Astrocyte of the cerebellum (primary cell): Measurements from ENCODE around the gene ABHD6.
"Not testable (repeated sequence)": the region's sequence is repeated elsewhere in the genome, so short reads cannot be mapped to it uniquely, and the experiment has no call there.

Source experiments
- DNase-seq: peaks from one replicate; pipeline ENCODE4 v3.0.0-alpha.2; 2011; ENCODE audit warnings: low read depth
- H3K4me3 ChIP-seq: 2 replicates; pipeline ENCODE4 v1.5.1; 2011; ENCODE audit warnings: mild to moderate bottlenecking, low read depth, low read length, moderate library complexity
- in situ Hi-C: cut with HindIII; loops from 2 replicates; pipeline ENCODE4 v1.10.0; 2017; ENCODE audit warnings: low sequenced_read_pairs
- TF ChIP-seq, protein P1 (sequence below): IDR thresholded peaks from 2 replicates; pipeline ENCODE4 v1.5.1; 2012; ENCODE audit warnings: low read length, low read depth, moderate library complexity, mild to moderate bottlenecking; ENCODE audit errors: missing control alignments

The ABHD6 gene

DNA sequence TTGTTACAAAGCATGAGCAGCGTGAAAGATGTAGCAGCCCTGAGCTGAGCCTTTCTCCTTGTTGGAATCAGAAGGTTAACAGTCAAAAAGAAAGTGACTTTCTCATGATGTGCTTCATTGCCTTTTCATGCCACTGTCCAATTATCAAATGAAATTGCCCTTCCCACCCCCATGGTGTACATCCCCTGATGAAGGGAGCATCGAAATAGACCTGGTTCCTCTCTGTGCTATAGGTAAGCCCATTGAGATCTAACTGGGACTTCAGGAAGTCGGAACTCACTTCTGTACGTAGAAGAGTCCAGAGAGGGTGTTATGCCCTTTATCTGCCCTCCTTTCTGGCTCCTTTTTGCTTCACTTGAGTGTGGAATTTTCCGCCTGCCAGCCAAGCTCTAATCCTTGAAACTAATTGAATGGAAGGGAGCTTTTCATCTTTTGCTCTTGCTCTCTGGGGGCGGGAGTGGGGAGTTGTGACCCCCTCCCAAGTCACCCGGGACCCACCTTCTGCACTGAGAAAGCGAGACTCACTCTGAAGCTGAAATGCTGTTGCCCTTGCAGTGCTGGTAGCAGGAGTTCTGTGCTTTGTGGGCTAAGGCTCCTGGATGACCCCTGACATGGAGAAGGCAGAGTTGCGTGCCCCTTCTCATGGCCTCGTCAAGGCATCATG, 20.9 kb downstream of the ABHD6 start:
- H3K4me3 ChIP-seq, result no peak overlapping the region
- no peak for DNase-seq
- TF ChIP-seq, protein P1, sequence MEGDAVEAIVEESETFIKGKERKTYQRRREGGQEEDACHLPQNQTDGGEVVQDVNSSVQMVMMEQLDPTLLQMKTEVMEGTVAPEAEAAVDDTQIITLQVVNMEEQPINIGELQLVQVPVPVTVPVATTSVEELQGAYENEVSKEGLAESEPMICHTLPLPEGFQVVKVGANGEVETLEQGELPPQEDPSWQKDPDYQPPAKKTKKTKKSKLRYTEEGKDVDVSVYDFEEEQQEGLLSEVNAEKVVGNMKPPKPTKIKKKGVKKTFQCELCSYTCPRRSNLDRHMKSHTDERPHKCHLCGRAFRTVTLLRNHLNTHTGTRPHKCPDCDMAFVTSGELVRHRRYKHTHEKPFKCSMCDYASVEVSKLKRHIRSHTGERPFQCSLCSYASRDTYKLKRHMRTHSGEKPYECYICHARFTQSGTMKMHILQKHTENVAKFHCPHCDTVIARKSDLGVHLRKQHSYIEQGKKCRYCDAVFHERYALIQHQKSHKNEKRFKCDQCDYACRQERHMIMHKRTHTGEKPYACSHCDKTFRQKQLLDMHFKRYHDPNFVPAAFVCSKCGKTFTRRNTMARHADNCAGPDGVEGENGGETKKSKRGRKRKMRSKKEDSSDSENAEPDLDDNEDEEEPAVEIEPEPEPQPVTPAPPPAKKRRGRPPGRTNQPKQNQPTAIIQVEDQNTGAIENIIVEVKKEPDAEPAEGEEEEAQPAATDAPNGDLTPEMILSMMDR, result no peak
- in situ Hi-C loops, result no loop called here

DNA sequence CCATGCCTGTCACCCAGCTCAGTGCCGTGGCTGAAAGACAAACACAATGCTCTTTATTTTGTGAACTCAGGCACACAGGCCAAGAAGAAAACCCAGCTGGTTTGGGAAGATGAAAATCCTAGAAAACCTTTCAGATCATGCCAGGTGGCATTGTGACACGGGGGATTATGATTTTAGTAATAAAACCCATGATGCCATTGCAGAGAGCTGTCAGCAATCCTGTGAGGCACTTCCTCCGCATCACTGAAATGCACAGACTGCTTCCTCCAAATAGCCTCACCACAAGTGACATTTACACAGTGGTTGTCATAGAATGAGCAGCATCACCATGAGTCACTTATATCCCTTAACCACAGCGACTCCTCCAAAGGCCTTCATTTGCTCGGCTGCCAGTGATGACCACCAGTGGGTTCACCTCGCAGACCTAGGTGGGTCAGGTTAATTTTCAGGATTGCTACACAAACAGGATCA, 22.7 kb downstream of the ABHD6 start:
- TF ChIP-seq, protein P1, result no peak
- no peak overlapping the region for H3K4me3 ChIP-seq
- in situ Hi-C loops, result no loop called here
- peak; percentile 34 for DNase-seq

DNA sequence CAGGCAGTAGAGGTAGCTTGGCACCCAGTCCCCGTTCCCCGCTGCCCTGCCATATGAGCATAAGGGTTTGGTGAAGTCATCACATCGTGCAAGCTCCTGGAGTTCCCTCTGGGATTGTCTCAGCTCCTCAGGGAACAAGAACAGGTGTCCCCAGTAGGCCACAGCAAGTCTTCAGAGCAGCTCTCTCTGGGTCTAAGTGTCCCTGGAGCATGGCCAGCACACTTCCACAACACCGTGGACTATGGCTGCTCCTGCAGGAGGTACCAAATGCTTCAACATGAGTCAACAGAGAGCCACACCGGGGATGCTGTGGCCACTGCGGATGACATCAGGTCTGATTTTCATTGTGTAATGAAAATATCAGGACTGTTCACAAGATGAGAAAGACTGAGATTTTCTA, 23.1 kb downstream of the ABHD6 start:
- no peak for DNase-seq
- in situ Hi-C loops, result no loop called here

DNA sequence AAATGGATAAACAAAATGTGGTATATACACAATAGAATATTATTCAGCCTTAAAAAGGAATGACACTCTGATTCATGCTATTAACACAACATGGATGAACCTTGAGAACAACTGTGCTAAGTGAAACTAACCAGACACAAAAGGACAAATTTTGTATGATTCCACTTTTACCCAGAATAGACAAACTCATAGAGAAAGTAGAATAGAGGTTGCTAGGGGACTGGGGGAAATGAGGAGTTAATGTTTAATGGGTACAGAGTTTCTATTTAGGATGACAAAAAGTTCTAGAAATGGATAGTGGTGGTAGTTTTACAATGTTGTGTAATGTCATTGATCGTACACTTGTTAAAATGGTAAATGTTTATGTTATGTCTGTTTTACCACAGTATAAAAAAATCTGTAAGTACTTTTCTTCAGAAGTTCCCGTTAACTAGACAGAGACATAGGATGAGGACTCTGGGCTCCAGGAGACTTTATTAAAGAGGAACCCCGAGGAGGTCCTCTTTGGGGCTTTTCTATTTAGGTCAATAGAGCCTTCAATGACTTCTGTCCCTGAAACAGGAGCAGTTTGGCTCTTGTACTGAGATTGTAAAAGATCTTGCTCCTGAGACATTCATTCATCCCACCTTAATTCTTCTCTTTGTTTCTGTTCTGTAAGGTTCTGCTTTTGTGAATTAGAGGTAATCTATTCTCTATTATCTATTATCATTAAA, 24.5 kb downstream of the ABHD6 start:
- no peak overlapping the region for H3K4me3 ChIP-seq
- in situ Hi-C loops, result no loop called here

More for the DNA sequence above, 23.1 kb downstream of the ABHD6 start:
- H3K4me3 ChIP-seq, result no peak overlapping the region
- TF ChIP-seq, protein P1, result no peak

DNA sequence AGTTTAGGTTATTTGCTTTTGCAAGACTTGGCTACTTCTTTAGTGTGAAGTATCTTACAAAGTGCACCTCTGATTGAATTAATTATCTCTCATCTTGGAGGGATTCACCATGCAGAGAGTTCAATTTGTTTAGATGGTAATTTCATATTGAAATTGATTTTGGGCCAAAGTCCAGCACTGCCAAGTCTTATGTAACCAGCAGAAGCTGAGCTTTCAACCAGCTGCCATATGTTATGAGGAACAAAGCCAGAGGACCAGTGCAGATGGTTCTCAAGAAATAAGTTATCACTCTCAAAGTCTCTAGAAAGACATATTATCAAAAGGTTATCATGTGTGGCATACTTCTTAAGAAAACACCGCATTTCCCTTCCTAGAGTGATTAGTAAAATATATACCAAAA, 29.0 kb downstream of the ABHD6 start:
- no peak for DNase-seq
- in situ Hi-C loops, result no loop called here
- no peak overlapping the region for H3K4me3 ChIP-seq
- TF ChIP-seq, protein P1, result no peak

More for the DNA sequence above, 24.5 kb downstream of the ABHD6 start:
- TF ChIP-seq, protein P1, result no peak
- DNase-seq, result no peak

DNA sequence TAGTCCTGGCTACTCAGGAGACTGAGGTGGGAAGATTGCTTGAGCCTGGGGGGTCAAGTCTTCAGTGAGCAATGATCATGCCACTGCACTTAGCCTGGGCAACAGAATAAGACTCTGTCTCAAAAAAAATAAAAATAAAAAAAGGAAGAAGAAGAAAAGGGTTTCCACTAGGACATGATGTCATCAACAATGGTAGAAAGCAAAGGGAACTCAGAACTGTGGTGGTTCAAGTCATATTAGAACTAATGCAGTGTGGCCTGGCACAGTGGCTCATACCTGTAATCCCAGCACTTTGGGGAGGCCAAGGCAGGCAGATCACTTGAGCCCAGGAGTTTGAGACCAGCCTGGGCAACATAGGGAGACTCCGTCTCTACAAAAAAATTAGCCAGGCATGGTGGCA, 30.0 kb downstream of the ABHD6 start:
- in situ Hi-C loops, DNase-seq, H3K4me3 ChIP-seq: not testable (repeated sequence)

DNA sequence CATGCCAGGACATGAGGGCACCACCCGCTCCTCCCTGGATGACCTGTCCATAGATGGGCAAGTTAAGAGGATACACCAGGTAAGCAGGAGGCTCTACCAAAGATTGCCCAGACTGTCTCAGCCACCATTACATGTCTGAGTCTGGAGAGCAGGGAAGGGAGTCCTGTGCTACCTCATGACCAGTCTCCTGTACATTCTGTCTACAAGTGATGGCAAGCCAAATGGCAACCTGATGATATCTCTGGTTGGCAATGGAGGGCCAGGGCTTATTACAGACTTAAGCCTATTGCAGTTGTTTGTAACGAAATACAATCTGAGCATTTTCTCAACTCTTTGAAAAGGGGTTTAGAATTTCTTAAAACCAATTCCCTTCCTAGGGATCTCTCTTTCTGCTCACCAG, 31.8 kb downstream of the ABHD6 start:
- in situ Hi-C loops, result no loop called here
- H3K4me3 ChIP-seq, result no peak overlapping the region
- no peak for DNase-seq
- TF ChIP-seq, protein P1, result no peak
